Loucy (cell line): ENCODE data around the gene SV2B.

Experiments
- CTCF ChIP-seq: fragments of 200-600 bp; sonication (generic); conservative IDR thresholded peaks from 2 replicates; pipeline ENCODE4 v1.5.1; 2014; ENCODE audit warnings: mild to moderate bottlenecking, antibody characterized with exemption, low read length
- EZH2phosphoT487 ChIP-seq: fragments of 200-600 bp; IDR thresholded peaks from 2 replicates; pipeline ENCODE4 v1.6.1; 2018; ENCODE audit warnings: antibody characterized with exemption, mild to moderate bottlenecking, moderate library complexity, borderline replicate concordance

- no peak for TF ChIP-seq CTCF
- no peak for TF ChIP-seq EZH2phosphoT487
Measured at GRCh38 chr15:91132079-91132478, 32.0 kb downstream of the SV2B start.
